Stimulated activated CD4-positive, alpha-beta T cell treated with anti-CD3 and anti-CD28 coated beads, TNF-alpha, amount 100 ng/mL, for 4 hours (primary cell): ENCODE results near the gene EFCAB7.
A peak's percentile ranks its signal among the peaks of the same experiment; 100 is the strongest.

Experiments
- DNase-seq, 3 experiments: peaks; one replicate each; pipeline ENCODE4 v3.0.0-alpha.2; 2020; ENCODE audit warnings: low read depth in 3 of 3

The EFCAB7 gene

DNA sequence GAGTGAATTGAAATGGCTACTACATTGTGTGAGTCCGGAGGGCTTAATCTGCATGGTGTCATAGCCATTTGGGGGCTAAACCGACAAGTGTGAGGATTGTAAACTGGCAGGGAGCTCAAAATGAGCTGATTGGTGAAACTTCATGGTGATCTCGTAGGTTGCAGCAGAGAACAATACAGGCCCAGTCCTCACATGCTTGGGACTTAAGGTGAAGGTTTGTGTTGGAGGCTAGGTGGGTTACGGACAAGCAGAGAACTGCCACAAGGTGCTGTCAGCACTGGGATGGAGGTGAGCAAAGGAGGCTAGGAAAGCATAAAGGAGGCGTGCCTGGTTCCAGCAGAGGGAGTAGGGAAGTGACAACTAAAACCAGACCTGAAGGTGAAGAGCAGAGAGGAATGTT, 79.3 kb downstream of the EFCAB7 start:
- no peak for DNase-seq

DNA sequence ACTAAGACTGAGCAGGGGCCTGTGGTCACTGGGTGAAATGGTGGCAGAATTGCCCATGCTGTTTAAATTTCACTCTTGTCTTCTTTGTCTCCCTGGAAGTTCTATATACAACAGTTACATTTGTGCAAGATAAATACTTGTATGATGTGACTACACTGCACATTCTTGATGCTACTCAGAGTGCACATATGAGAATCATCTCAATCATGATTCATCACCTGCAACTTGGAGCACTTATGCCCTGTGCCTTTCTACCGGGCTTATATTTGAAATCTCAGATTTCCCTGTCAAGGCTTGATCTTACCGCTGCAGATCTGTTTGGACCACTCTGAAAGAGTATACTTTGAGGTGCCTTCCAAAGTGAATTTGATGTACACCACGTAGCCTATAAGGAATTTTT, 80.5 kb downstream of the EFCAB7 start:
- DNase-seq, result no peak

DNA sequence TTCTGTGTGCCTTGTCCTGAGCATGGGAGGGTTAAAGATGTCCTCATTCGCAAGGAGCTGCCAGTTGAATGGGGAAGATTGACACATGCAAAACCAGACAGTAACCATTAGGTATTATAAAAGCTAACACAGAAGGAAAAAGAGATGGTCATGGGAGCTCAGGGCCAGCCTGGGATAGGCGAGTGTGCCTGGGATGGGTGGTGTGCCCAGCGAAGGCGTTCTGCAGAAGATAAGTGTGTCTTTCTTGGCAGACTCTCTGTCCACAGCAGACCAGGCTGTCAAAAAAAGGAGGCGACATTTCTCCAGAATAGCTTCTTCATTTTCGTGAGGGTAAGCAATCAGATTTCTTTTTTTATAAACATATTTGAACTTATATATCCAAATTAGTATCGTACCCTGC, 84.0 kb downstream of the EFCAB7 start:
- DNase-seq, result no peak

DNA sequence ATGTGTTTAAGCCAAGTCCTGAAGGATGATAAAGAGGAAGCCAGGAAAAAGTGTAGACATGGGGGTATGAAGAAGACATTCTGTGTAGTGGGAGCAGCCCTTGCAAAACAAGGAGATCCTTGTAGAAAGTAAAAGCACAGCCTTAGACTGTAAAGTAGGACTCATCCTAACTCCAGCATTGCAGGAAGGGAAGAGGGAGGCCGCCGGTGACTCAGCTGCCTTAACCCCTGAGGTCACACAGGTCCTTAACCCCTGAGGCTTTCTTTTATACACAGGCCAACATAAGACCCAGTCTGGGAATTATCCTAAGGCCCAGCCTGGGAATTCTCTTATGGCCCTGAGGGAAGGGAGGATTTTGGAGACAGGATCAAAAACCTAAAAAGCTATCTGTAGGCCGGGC, 87.9 kb downstream of the EFCAB7 start:
- DNase-seq, result no peak

DNA sequence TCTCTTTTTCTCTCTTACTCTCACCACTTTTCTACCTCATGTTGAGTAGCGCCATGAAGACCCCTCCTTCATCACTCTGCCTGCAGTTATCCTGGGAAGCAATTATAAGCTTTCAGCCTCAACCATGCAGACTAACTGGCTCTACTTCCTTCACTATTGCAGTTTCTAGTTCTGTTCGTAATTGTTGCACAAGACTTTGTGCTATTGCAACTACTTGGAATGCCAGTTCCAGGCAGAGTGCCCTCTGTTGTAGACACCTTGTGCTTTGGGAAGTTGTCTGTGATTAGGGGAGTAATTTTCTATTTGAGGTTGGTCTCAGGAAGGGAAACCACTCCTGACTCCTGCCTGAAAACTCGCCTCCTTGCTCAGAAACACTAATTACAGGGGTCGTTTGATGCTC, 89.2 kb downstream of the EFCAB7 start:
- no peak for DNase-seq

DNA sequence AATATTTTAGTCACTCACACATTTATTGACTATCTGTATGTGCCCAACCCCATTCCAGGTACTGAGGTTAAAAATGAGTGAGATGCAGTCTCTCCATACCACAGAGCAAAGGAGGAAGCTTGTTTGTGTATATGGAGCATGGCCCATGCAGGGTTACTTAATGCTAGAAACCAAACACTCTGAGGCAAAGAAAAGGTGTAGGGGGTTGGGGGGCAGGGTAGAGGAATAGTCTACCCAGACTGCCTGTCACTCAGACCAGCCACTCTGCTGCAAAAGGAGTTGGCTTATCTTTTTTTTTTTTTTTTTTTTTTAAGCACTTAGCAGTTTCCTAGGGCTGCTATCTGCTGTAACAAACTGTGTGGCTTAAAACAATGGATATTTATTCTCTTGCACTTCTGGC, 89.6 kb downstream of the EFCAB7 start:
- no peak for DNase-seq

DNA sequence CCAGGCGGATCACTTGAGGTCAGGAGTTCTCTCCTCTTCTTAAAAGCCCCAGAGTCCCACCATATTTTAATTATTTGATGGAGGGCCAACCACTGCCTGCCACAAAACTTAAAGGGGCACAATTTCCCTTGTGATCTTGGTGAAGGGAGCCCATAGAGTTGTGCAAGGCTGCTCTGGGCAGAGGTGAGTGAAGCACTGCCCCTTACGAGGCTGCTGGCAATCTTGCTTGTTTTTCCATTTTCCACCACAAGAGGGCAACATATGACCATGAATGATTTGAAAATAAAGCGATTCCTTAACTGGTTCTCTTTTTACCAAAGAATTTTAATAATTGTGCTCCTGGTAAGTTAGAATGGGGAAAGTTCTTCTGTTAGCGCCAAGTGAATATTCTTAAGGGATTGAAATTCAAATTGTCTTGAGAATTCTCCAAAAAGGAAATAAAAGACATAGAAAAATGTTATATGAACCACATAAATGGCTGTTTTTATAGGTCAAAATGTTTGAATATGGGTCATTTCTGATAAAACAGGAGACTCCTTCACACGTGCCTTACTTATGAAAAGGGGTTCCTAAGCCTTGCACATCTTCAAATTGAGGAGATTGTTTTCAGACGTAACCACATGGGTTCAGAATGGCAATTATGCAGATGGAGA, 92.6 kb downstream of the EFCAB7 start:
- peak; percentile 1 to 48 (median 8) for DNase-seq

DNA sequence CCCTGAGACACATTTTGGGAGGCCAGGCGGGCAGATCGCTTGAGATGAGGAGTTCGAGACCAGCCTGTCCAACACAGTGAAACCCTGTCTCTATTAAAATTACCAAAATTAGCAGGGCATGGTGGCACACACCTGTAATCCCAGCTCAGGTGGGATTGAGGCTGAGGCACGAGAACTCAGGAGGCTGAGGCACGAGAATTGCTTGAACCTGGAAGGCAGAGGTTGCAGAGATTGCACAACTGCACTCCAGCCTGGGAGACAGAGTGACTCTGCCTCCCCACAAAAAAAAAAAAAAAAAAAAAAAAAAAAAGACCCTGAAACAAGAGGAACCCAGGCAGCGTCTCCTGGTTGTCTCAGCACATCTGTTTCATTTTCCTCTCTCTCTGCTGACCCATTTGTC, 94.1 kb downstream of the EFCAB7 start:
- DNase-seq, result no peak

DNA sequence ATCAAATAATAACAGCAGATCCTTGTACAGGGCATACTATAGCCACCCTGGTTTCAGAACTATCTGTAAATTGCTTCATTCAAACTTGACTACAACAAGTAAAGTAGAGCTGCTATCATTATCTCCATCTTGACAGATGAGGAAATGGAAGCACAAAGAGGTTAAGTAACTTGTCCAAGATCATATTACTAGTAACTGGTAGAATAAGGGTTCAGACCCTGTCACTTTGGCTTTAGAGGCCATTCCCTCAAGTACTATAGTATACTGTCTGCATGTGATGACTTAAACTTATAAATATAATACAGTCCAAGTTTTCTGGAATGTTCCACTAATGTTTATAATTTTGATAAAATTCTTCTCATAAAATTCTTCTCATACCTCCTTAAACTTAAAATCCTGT, 94.7 kb downstream of the EFCAB7 start:
- no peak for DNase-seq

DNA sequence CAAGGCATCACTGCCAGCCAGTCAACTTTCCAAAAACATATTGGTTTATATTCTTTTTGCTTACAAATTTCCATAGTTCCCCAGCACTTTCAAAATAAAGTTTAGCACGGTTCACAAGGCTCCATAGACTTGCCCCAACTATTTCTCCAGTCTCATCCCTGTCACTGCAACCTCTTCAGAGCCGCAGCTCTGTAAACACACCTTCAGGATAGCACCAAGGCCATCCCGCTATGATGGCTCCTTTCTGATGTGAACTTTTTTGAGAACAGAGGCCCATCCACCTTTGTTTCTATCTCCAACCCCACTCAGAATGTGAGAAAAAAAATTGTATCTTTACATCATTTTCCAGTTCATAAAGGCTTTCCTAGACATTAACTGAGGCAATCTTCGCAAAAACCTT, 96.2 kb downstream of the EFCAB7 start:
- no peak for DNase-seq

DNA sequence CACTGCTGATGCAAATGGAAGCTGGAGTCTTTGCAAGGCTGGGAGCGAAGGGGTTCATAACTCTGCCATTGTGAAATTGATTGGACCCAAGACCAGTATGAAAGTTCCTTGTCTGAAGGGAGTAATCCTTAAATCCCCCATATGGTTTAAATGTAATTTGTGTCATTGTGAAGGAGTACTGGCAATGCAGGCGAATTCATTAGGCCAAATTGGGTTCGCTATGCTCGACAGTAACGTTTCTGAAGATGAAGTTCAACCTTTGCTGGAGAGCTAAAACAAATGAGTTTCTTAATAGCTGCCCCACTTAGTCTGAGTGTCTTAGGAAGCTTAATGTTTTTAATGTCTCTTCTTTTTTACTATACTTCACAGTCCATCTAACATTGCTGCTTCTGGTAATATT, 97.3 kb downstream of the EFCAB7 start:
- DNase-seq, result no peak

DNA sequence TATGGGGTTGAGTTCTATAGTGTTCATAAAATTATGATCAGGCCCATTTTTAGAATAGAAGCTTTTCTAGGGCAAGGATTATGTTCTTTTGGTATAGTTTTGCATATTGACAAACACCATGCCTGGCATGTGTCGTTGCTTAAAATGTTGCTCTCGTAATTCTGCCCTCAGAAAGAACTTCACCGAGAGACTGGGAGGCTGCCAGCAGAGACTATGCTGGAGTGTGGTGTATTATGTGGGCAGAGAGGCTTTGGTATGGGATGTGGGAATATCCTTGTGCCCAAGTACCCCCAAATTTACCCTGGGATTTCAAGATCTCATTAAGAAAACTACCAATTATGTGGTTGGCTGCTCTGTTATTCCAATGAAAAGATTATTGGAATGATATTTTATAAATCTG, 97.8 kb downstream of the EFCAB7 start:
- no peak for DNase-seq

DNA sequence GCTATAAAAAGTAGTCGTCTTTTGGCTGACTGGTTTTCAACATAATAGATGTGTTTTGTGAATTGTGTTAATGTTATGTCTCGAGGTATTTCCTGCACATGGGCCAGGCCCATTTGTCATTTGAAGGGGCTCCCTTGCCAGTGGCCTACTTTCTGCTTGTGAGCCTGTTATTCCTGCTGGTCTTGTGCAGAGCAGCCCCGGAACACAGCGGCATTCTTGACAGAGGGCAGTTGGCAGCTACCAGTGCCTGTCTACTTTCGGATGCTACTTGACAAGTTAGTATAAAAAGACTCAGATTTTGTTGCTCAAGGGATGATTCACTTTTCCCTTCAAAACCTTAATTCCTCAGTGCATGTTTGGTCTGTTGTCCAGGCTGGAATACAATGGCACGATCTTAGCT, 98.4 kb downstream of the EFCAB7 start:
- DNase-seq, result no peak
